Breast epithelium (tissue), 4 donors: ENCODE results near the gene KCNIP1. TPM values are rescaled to one million over a fixed set of nuclear protein-coding genes. Genes with fewer than 3 reads are reported as not detected.

Source experiments
- DNase-seq, 2 donors: peaks; one replicate each; pipeline ENCODE4 v3.0.0-alpha.2; 2019; ENCODE audit warnings: low spot score in 2 of 2
- H3K27ac ChIP-seq, 2 donors: fragments of 200-600 bp; sonication (generic) in 1 of 2; one replicate each; pipeline ENCODE4 v1.5.1; 2016 to 2019; ENCODE audit warnings: mild to moderate bottlenecking in 1 of 2
- H3K27me3 ChIP-seq, 2 donors: fragments of 200-600 bp; sonication (generic) in 1 of 2; one replicate each; pipeline versions ENCODE4 v1.5.1 to v1.6.0; 2017 to 2019; ENCODE audit warnings: control low read depth in 1 of 2, mild to moderate bottlenecking in 1 of 2
- H3K36me3 ChIP-seq: fragments of 200-600 bp; one replicate; pipeline ENCODE4 v1.5.1; 2019
- H3K4me1 ChIP-seq, 2 donors: fragments of 200-600 bp; sonication (generic); one replicate each; pipeline ENCODE4 v1.5.1; 2016 to 2019; ENCODE audit warnings: control low read depth in 1 of 2
- H3K4me3 ChIP-seq, 3 donors: fragments of 200-600 bp; sonication (generic); 1 replicate in 2 of 3; 2 replicates in 1 of 3; pipeline ENCODE4 v1.5.1; 2016 to 2019; ENCODE audit warnings: mild to moderate bottlenecking in 3 of 3, moderate library complexity in 2 of 3
- H3K9me3 ChIP-seq, 2 donors: fragments of 200-600 bp; sonication (generic) in 1 of 2; one replicate each; pipeline ENCODE4 v1.5.1; 2016 to 2019; ENCODE audit warnings: control low read depth in 1 of 2
- POLR2A ChIP-seq: fragments of 450-650 bp; IDR thresholded peaks from one replicate; pipeline ENCODE4 v1.6.1; 2016; ENCODE audit warnings: antibody characterized with exemption, mild to moderate bottlenecking, moderate library complexity
- POLR2AphosphoS5 ChIP-seq, 3 donors: sonication (generic); formaldehyde crosslinking; IDR thresholded peaks; one replicate each; pipeline ENCODE4 v1.6.1; 2017; ENCODE audit warnings: antibody characterized with exemption in 3 of 3
- intact Hi-C: fragments of 100-400 bp; cut with DNase I; formaldehyde crosslinking; loops from one replicate; pipeline ENCODE4 v1.15.1; 2023; ENCODE audit warnings: low total_unique reads
- total RNA-seq, 3 donors: library from RNA; depleted of rRNA; stranded (reverse); fragments of >200 nt; gene quantifications; one replicate each; pipeline ENCODE4 v1.1.0, GENCODE V29; 2016
- TF ChIP-seq, protein P1 (sequence below), 3 donors: fragments of 450-650 bp; IDR thresholded peaks; one replicate each; pipeline ENCODE4 v1.5.1; 2016 to 2017; ENCODE audit warnings: antibody characterized with exemption in 3 of 3, mild to moderate bottlenecking in 3 of 3, moderate library complexity in 3 of 3

Gene KCNIP1
- total RNA-seq, 3 donors from 2014 or later, result 1.0 to 1.6 TPM; not detected in 1

- no peaks in the 10 kb centered on the region for H3K4me1 ChIP-seq
- H3K27ac ChIP-seq, result no peak overlapping the region
- TF ChIP-seq POLR2A (no peak), POLR2AphosphoS5 (IDR thresholded peaks at IDR 0.05) (no peak)
- TF ChIP-seq, protein P1, sequence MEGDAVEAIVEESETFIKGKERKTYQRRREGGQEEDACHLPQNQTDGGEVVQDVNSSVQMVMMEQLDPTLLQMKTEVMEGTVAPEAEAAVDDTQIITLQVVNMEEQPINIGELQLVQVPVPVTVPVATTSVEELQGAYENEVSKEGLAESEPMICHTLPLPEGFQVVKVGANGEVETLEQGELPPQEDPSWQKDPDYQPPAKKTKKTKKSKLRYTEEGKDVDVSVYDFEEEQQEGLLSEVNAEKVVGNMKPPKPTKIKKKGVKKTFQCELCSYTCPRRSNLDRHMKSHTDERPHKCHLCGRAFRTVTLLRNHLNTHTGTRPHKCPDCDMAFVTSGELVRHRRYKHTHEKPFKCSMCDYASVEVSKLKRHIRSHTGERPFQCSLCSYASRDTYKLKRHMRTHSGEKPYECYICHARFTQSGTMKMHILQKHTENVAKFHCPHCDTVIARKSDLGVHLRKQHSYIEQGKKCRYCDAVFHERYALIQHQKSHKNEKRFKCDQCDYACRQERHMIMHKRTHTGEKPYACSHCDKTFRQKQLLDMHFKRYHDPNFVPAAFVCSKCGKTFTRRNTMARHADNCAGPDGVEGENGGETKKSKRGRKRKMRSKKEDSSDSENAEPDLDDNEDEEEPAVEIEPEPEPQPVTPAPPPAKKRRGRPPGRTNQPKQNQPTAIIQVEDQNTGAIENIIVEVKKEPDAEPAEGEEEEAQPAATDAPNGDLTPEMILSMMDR (IDR thresholded peaks at IDR 0.05), result no peak
- no peak for DNase-seq
- no peak overlapping the region for H3K4me3 ChIP-seq
- intact Hi-C loops, result no loop called here
- H3K9me3 ChIP-seq, result peaks cover 0 to 19% of the 10 kb centered on the region in 2 donors
- no peaks in the 10 kb centered on the region for H3K27me3 ChIP-seq
- H3K36me3 ChIP-seq, result no peaks in the 10 kb centered on the region
Observed at GRCh38 chr5:170732685-170733084, 228.9 kb downstream of the KCNIP1 start.

DNA sequence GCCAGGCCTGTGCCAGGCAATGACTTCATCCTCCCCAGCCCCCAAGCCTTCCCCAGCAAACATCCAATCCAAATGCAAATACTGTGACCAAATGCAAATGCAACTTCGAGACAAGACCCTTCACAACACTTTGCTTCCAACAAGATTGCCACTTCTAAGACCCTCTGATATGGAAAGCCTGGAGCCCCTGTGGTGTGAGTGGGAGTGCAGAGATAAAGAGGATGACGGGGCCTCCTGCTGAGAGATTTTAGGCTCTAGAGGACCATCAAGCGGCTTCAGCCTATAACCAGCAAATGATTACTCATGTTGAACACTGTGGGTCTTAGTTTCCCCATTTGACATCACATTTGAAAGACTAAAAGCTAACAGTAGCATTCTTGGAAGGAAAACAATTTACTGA, 233.1 kb downstream of the KCNIP1 start:
- Histone ChIP-seq H3K36me3 (no peaks in the 10 kb centered on the region), H3K27ac (no peak overlapping the region), H3K4me3 (no peak overlapping the region), H3K9me3 (peaks cover 0 to 19% of the 10 kb centered on the region in 2 donors), H3K27me3 (no peaks in the 10 kb centered on the region), H3K4me1 (no peaks in the 10 kb centered on the region)
- TF ChIP-seq POLR2A (no peak), POLR2AphosphoS5 (IDR thresholded peaks at IDR 0.05) (no peak)
- TF ChIP-seq, protein P1 (IDR thresholded peaks at IDR 0.05), result no peak
- intact Hi-C loops, result no loop called here
- DNase-seq, result no peak

GRCh38 chr5:170737591-170737990, 233.8 kb downstream of the KCNIP1 start:
- H3K4me3 ChIP-seq, result no peak overlapping the region
- TF ChIP-seq, protein P1 (IDR thresholded peaks at IDR 0.05), result no peak
- intact Hi-C loops, result no loop called here
- no peak overlapping the region for H3K27ac ChIP-seq
- no peaks in the 10 kb centered on the region for H3K4me1 ChIP-seq
- H3K27me3 ChIP-seq, result no peaks in the 10 kb centered on the region
- H3K9me3 ChIP-seq, result peaks cover 0 to 19% of the 10 kb centered on the region in 2 donors
- no peak for DNase-seq
- no peaks in the 10 kb centered on the region for H3K36me3 ChIP-seq

DNA sequence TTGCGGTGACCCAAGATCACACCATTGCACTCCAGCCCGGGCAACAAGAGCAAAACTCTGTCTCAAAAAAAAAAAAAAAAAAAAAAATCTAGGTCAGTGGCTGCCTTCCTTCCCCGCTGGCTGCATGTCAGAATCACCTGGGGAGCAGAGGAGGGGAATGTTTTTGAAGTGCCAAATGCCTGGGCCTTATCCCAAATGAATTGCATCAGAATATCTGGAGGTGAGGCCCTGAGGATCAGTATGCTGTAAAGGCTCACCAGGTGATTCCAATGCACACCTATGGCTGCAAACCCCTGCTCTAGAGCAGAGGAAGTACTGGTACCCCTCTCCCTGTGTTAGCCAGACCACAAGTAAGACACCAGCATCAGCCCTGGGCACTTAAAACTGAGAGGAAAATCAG, 235.0 kb downstream of the KCNIP1 start:
- intact Hi-C loops, result no loop called here
- no peak for DNase-seq
- Histone ChIP-seq H3K36me3 (no peaks in the 10 kb centered on the region), H3K4me1 (no peaks in the 10 kb centered on the region), H3K9me3 (peaks cover 0 to 19% of the 10 kb centered on the region in 2 donors), H3K27me3 (no peaks in the 10 kb centered on the region), H3K27ac (no peak overlapping the region), H3K4me3 (no peak overlapping the region)
- TF ChIP-seq POLR2AphosphoS5 (IDR thresholded peaks at IDR 0.05) (no peak), POLR2A (no peak)
- TF ChIP-seq, protein P1 (IDR thresholded peaks at IDR 0.05), result no peak

DNA sequence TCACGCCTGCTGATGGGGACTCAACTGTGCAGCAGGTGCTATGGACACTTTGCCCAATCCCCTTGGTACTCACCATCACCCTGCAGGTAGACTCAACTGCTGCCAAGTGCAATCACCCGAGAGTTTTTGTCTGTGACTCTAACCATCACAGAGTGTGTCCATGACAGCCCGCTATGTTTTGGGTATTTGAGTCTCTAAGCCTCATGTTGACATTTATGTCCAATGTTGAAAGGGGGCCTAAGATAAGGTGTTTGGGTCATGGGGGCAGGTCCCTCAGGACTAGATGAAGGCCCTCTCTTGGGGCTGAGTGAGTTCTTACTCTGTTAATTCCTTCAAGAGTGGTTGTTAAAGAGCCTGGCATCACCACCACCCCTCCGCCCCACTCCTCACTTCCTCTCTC, 235.6 kb downstream of the KCNIP1 start:
- Histone ChIP-seq H3K36me3 (no peaks in the 10 kb centered on the region), H3K4me1 (no peaks in the 10 kb centered on the region), H3K4me3 (no peak overlapping the region), H3K9me3 (peaks cover 0 to 16% of the 10 kb centered on the region in 2 donors), H3K27ac (no peak overlapping the region), H3K27me3 (no peaks in the 10 kb centered on the region)
- TF ChIP-seq, protein P1 (IDR thresholded peaks at IDR 0.05), result no peak
- TF ChIP-seq POLR2A (no peak), POLR2AphosphoS5 (IDR thresholded peaks at IDR 0.05) (no peak)
- no peak for DNase-seq
- intact Hi-C loops, result no loop called here
